ENCODE measurements around the gene TBC1D22A.
A peak's percentile ranks its signal among the peaks of the same experiment; 100 is the strongest.

The TBC1D22A gene

GRCh38 chr22:47067911-47068625 lies 305.6 kb downstream of the TBC1D22A start:
- DNase-seq, result no peak

GRCh38 chr22:47068626-47068996 lies 306.2 kb downstream of the TBC1D22A start:
- no peak for DNase-seq

DNA sequence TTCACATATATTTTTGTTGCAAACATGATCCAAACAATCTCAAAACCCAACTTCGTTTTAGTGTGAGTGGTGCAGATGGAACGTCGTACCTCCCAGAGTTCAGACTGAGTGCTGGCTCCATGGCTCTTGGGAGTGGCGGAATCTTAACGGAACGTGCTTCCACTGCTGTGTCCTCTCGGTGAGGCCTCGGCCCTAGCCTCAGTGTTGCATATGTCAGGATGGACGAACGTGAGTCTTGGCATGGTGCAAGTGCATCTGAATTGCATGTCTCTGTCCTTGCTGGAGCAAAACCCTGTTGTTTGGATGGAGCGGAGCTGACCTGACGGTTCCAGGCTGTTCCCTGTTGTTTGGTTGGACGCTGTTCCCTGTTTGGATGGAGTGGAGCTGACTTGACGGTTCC lies 306.8 kb downstream of the TBC1D22A start:
- DNase-seq, result no peak

DNA sequence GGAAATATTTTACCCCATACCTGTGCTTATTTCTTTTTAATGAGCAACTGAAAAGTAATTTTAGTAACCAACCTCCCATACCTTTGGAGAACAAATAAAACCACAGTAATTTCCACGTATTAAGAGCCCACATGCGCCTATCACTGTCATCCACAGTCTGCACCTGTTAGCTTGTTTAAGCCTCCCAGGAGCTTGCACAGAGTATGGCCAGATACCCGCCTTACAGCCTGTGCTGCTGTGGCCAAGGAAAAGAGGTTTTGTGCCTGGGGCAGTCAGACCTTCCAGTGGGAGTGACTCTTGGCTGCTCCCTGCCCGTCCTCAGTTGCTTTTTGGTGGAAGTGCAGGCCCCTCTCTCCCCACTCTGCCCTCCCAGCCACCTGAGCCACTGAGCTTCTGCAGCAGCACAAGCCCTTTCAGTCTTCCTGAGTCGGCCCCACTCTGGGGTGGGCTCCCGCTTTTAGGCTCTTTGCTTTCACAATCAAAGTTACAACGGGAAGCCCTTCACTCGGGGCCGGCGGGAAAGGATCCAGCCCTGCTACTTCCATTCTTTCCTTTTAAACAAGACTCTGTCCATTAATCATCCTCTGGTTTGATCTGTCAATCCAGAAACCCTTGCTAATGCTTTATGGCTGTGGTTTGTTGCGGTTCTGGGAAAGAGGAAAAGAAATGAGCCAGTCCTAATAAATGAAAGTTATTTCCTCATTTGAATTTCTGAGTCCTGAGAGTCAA lies 308.8 kb downstream of the TBC1D22A start:
- DNase-seq, result no peak

GRCh38 chr22:47071807-47072641 lies 309.6 kb downstream of the TBC1D22A start:
- no peak for DNase-seq

- DNase-seq, result no peak
These were observed 310.2 kb downstream of the TBC1D22A start for GRCh38 chr22:47072642-47072967.

DNA sequence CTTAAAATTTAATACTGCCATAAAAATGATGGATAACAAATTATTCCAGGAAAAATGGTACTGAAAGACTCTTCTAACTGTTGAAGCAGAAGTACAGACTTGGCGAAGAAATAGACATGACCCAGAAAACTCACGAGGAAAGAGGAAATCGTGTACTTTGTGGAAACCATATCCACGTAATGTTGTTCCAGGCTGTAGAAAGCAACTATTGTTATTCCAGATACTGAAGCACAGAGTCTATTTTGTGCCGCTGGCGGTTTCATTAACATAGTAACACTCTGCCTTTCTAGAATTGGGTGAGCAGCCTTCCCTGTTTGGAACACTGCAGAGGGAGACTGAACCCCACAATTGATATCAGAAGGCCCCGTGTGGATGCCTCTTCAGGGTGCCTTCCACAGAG lies 310.6 kb downstream of the TBC1D22A start:
- DNase-seq, result no peak

DNA sequence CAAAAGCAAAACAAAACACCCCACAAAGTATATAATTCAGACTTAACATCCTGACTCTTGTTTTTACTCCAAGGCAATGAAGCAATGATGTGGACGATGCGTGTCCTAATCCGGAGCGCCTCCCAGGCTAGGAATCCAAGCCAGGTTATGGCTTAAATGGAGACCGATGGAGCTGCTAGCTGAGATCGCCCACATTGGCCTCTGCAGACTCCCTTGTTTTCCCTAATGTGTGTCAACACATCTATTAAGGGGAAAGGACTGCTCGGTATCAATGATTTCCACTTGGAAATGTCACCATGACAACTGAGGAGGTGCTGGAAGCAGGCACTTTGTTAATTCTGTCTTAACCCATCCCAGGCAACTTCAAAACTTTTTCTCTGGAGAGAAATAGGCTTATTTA lies 311.7 kb downstream of the TBC1D22A start:
- DNase-seq, result no peak

DNA sequence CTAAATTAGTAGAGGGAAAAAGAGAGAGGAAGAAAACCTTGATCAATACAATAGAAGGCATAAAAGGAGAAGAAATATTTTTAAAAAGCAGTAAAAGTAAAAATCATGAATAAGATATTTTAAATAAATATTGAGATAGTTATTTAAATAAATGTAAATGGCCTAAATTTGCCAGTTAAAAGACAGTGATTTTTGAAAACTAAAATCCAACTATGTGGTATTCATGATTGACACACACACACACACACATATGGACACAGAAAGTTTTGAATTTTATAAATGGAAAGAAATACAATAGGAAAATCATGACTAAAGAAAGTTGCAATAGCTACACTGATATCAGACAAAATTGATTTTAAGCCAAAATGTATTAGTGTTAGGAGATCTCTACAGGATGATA lies 313.1 kb downstream of the TBC1D22A start:
- DNase-seq, result no peak

DNA sequence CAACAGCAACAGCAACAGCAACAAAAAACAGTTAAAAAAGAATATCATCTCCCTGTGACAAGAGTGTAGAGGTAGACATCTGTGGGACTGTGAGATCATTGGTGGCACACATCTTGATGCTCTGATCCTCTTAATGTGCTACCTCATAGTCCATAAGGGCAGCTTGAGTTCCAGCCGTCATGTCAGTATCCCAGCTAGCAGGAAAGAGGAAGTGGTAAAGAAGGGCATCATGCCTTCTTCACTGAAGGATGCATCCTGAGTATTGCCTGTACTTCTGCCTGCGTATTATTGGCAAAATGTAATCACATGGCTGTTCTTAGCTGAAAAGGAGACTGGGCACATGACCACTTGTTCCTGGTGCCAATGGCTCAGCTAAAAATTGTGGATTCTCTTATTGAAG lies 314.3 kb downstream of the TBC1D22A start:
- no peak for DNase-seq

- no peak for DNase-seq
These were observed 317.6 kb downstream of the TBC1D22A start for GRCh38 chr22:47080100-47080499.

DNA sequence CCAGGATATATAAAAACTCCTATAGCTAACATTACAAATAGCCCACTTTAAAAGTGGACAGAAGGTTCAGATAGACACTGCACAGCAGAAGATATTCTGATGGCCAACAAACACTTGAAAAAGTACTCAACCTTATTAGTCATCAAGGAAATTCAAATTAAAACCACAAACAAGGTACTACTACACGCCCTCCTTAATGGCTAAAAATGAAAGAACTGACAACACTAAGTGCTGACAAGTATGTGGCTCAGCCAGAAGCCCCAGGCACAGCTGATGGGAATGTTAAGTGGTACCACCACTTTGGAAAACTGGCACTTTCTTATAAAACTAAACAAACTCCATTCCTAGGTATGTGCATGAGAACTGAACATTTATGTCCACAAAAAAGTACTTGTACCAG lies 320.1 kb downstream of the TBC1D22A start:
- DNase-seq, result no peak

DNA sequence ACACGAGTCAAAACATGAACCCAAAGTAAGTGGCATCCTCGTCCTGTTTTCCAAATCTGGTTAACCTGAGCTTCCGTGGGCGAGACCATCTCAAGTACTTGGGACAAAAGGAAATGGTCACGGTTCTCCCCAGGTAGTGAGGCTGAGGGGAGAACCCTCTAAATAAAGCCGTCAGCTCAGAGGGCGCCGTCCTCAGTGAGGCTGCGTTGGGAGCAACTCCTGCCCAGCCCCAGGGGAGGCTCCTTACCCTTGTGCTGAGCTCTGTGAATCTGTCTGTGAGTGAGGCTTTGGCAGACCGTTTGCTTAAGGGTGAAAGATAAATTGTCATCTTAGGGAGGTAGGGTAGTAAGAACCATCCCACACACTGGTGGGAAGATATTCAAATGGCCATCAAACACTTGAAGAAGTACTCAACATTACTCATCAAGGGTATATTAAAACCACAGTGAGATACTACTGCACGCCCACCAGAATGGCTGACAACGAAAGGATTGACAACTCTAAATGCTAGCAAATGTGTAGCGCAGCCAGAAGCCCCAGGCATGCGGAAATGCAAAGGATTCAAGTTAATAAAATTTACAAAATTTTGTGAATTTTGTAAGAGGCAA lies 321.0 kb downstream of the TBC1D22A start:
- DNase-seq, result no peak

- DNase-seq, result no peak
These were observed 321.8 kb downstream of the TBC1D22A start for GRCh38 chr22:47084226-47084625.

DNA sequence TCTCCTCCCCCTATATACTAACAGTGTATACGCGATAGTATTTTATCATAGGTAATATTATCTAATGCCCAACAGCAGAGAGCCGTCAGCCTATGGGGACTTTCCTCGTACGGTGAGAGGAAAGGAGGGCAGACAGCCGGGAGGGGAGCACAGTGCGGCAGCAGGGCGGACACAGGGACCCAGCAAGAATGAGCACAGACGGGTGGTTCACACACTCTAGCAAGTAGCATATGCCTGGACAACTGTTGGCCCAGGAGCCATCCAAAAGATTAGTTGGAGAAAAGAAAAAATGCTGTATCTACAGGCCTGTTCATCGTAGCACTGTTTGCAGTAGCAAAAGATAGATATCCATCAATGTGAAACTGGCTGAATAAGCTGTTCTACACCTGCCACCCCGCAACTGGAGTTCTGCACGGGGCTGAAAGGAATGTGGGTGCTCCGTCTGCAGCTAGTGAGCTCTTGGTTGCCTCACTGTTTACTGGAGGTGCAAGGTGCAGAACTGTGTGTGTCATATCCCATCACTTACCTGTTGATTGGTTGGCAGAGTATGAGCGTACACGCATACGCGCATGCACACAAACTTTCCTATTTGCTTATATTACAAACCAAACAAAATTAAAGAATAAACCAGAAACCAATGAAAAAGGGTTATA lies 324.3 kb downstream of the TBC1D22A start:
- no peak for DNase-seq

GRCh38 chr22:47088480-47089158 lies 326.2 kb downstream of the TBC1D22A start:
- DNase-seq, result no peak

DNA sequence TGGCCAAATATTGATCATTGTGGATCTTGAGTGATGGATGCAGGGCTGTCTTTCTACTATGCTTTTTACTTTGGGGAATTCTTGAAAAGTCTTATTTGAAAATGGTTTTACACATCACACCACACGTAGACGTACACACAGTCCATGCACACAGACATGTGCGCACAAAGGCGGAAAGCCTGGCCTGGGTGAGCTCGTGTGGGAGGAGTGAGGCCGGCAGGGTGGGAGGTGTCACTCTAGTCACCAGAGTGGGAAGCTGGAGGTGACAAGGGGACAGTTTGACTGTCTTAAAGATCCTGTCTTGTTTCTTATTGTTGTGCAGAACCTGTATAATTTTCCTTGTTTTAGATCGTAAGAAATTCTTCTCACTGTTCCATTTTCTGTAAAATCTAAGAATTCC lies 326.9 kb downstream of the TBC1D22A start:
- no peak for DNase-seq

- no peak for DNase-seq
These were observed 327.5 kb downstream of the TBC1D22A start for GRCh38 chr22:47089796-47090460.

- DNase-seq, result peak; percentile 19
These were observed 328.3 kb downstream of the TBC1D22A start for GRCh38 chr22:47090591-47091245.

GRCh38 chr22:47091246-47091651 lies 328.8 kb downstream of the TBC1D22A start:
- DNase-seq, result no peak
